ENCODE measurements around the gene NEUROD2. TPM values are rescaled to one million over a fixed set of nuclear protein-coding genes. Genes with fewer than 3 reads are reported as not detected.

The NEUROD2 gene
- total RNA-seq, 1 donor from 2014 or later, result not detected

- peak overlapping the region; percentile 45 to 79 for H3K27ac ChIP-seq
- no peak for TF ChIP-seq CTCF (IDR thresholded peaks at IDR 0.05)
- intact Hi-C loops (cut with DNase I), result no loop called here
Measured at GRCh38 chr17:39573447-39574298, 34.0 kb downstream of the NEUROD2 start.

GRCh38 chr17:39572121-39572520, 35.6 kb downstream of the NEUROD2 start:
- no peak for TF ChIP-seq CTCF (IDR thresholded peaks at IDR 0.05)
- peaks cover 0 to 8% of the 10 kb centered on the region in 2 donors for H3K4me1 ChIP-seq
- H3K27me3 ChIP-seq, result no peaks in the 10 kb centered on the region
- intact Hi-C loops (cut with DNase I), result no loop called here
- peaks cover 0 to 33% of the 10 kb centered on the region in 2 donors for H3K36me3 ChIP-seq
- H3K27ac ChIP-seq, result no peak overlapping the region
- DNase-seq (ENCODE audit: low spot score in 2 of 2), result no peak
- no peak overlapping the region for H3K4me3 ChIP-seq
- H3K9me3 ChIP-seq, result no peaks in the 10 kb centered on the region

More at GRCh38 chr17:39573447-39574298, 34.0 kb downstream of the NEUROD2 start:
- Histone ChIP-seq H3K4me1 (peaks cover 0 to 8% of the 10 kb centered on the region in 2 donors), H3K27me3 (no peaks in the 10 kb centered on the region), H3K9me3 (no peaks in the 10 kb centered on the region), H3K36me3 (peaks cover 0 to 17% of the 10 kb centered on the region in 2 donors), H3K4me3 (peak overlapping the region; percentile 61 to 83)
- DNase-seq (ENCODE audit: low spot score in 2 of 2), result peak in 1 of 2 donors; percentile 73

GRCh38 chr17:39569126-39569525, 38.6 kb downstream of the NEUROD2 start:
- intact Hi-C loops (cut with DNase I), result no loop called here
- H3K9me3 ChIP-seq, result no peaks in the 10 kb centered on the region
- no peak for DNase-seq (ENCODE audit: low spot score in 2 of 2)
- peaks cover 0 to 58% of the 10 kb centered on the region in 2 donors for H3K36me3 ChIP-seq
- TF ChIP-seq CTCF (IDR thresholded peaks at IDR 0.05), result no peak
- H3K27ac ChIP-seq, result no peak overlapping the region
- H3K4me3 ChIP-seq, result no peak overlapping the region
- H3K4me1 ChIP-seq, result peaks cover 0 to 6% of the 10 kb centered on the region in 2 donors
- no peaks in the 10 kb centered on the region for H3K27me3 ChIP-seq

- Histone ChIP-seq H3K27me3 (no peaks in the 10 kb centered on the region), H3K9me3 (no peaks in the 10 kb centered on the region), H3K36me3 (peaks cover 0 to 58% of the 10 kb centered on the region in 2 donors), H3K27ac (no peak overlapping the region), H3K4me3 (no peak overlapping the region), H3K4me1 (peaks cover 0 to 5% of the 10 kb centered on the region in 2 donors)
- TF ChIP-seq CTCF (IDR thresholded peaks at IDR 0.05), result no peak
- no peak for DNase-seq (ENCODE audit: low spot score in 2 of 2)
- intact Hi-C loops (cut with DNase I), result no loop called here
Measured at GRCh38 chr17:39568702-39569101, 39.0 kb downstream of the NEUROD2 start.

- Histone ChIP-seq H3K27me3 (no peaks in the 10 kb centered on the region), H3K4me1 (no peaks in the 10 kb centered on the region), H3K4me3 (no peak overlapping the region), H3K27ac (no peak overlapping the region), H3K36me3 (peaks cover 0 to 56% of the 10 kb centered on the region in 2 donors), H3K9me3 (no peaks in the 10 kb centered on the region)
- no peak for DNase-seq (ENCODE audit: low spot score in 2 of 2)
- TF ChIP-seq CTCF (IDR thresholded peaks at IDR 0.05), result no peak
- intact Hi-C loops (cut with DNase I), result no loop called here
Measured at GRCh38 chr17:39566094-39566850, 41.4 kb downstream of the NEUROD2 start.
